Erythroblast (primary cell): ENCODE measurements around the gene DIP2A.

Experiments
- GATA1 ChIP-seq: IDR thresholded peaks from 2 replicates; pipeline ENCODE4 v1.6.1; 2011; ENCODE audit warnings: low read depth, mild to moderate bottlenecking, control low read depth, low read length, moderate library complexity
- POLR2A ChIP-seq: IDR thresholded peaks from 2 replicates; pipeline ENCODE4 v1.6.1; 2011; ENCODE audit warnings: mild to moderate bottlenecking, low read length

- no peak for TF ChIP-seq POLR2A
- no peak for TF ChIP-seq GATA1
These were observed 31.2 kb upstream of the DIP2A start for GRCh38 chr21:46427516-46427915.
